Spleen (tissue), 7 donors: ENCODE measurements around the gene PPP2R5E.

Source experiments
- POLR2A ChIP-seq, 3 donors: fragments of 450-650 bp; IDR thresholded peaks; one replicate each; pipeline ENCODE4 v1.5.1; 2017; ENCODE audit warnings: antibody characterized with exemption in 3 of 3, mild to moderate bottlenecking in 1 of 3
- TF ChIP-seq, protein P1 (sequence below), 11 experiments: fragments of 200-600 bp in 7 of 11; fragments of 450-650 bp in 4 of 11; sonication (generic) in 4 of 11; IDR thresholded peaks in 8 of 11; conservative IDR thresholded peaks in 3 of 11; 1 replicate in 7 of 11; 2 replicates in 4 of 11; pipeline versions ENCODE4 v1.4.0 to v1.8.0; 2016 to 2021; ENCODE audit warnings: antibody characterized with exemption in 11 of 11, inconsistent platforms in 4 of 11, mild to moderate bottlenecking in 1 of 11
- donor health status: DM: no; HTN: no; CAD: no; lungs with moderate emphysema.
- donor health status: DM: no; HTN: no; CAD: no.
- donor health status: DM: no; HTN: no; CAD: no.

DNA sequence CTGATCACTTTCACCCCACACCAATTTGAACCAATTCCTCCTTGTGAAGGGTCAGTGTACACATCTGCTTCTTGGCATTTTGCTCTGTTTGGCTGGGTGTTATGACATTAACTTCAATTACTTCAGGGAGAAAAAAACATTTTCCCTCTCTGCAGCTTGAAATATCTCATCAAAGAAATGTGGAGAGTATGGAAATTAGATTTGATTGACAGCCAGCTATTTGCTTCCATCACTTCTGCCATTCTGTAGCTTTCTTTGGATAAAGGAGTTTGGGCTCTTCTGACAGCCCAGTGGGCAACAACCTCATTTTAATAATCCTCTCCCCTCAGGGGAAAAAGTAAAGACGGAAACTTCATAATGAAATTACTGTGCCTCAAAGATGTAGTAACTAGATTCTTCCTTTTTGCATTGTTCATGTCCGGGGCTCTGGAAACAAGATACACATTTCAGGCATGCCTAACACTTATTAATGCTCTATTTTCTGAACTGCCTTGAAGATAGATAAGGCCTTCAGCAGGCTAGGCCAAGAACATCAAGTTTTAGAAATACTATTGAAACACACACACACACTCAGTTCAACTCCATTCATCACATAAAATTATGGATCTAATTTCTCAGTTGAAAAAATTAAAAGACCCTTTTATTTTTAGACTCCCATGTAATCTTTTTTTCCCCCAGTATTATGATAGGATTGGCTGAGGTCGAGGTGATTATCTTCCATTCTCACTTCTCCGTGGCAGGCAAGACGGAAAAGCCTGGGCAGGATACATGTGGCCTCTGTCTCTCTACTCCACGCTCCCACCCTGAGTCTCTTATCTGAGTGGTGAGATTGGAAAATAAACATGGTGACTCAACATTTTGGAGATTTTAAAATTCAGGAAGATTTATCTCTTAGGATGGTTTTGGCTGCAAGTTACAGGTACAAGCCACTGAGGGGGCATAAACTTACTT, 214.1 kb downstream of the PPP2R5E start:
- TF ChIP-seq, protein P1, sequence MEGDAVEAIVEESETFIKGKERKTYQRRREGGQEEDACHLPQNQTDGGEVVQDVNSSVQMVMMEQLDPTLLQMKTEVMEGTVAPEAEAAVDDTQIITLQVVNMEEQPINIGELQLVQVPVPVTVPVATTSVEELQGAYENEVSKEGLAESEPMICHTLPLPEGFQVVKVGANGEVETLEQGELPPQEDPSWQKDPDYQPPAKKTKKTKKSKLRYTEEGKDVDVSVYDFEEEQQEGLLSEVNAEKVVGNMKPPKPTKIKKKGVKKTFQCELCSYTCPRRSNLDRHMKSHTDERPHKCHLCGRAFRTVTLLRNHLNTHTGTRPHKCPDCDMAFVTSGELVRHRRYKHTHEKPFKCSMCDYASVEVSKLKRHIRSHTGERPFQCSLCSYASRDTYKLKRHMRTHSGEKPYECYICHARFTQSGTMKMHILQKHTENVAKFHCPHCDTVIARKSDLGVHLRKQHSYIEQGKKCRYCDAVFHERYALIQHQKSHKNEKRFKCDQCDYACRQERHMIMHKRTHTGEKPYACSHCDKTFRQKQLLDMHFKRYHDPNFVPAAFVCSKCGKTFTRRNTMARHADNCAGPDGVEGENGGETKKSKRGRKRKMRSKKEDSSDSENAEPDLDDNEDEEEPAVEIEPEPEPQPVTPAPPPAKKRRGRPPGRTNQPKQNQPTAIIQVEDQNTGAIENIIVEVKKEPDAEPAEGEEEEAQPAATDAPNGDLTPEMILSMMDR (IDR thresholded peaks at IDR 0.05 in 8 of 11, conservative IDR thresholded peaks at IDR 0.05 in 3 of 11): no peak
- TF ChIP-seq POLR2A (IDR thresholded peaks at IDR 0.05): no peak
